ENCODE measurements around the gene FAM181B.
"Not testable (repeated sequence)": the region's sequence is repeated elsewhere in the genome, so short reads cannot be mapped to it uniquely, and the experiment has no call there.

FAM181B gene

GRCh38 chr11:82719361-82720105 lies 14.1 kb downstream of the FAM181B start:
- Mint-ChIP-seq H3K36me3 (ENCODE audit: low read depth) (no peaks in the 10 kb centered on the region), H3K27ac (no peak overlapping the region), H3K4me1 (no peaks in the 10 kb centered on the region), H3K27me3 (peaks cover 2% of the 10 kb centered on the region), H3K9me3 (no peaks in the 10 kb centered on the region), H3K4me3 (no peak overlapping the region)
- DNase-seq (no peak), ATAC-seq (no peak)

- Mint-ChIP-seq H3K27ac (no peak overlapping the region), H3K9me3 (no peaks in the 10 kb centered on the region), H3K4me3 (no peak overlapping the region), H3K4me1 (no peaks in the 10 kb centered on the region), H3K36me3 (ENCODE audit: low read depth) (no peaks in the 10 kb centered on the region), H3K27me3 (peaks cover 2% of the 10 kb centered on the region)
- no peak for DNase-seq
- ATAC-seq, result no peak
Observed at GRCh38 chr11:82718821-82719220, 14.8 kb downstream of the FAM181B start.

- ATAC-seq (no peak), DNase-seq (no peak)
- Mint-ChIP-seq H3K4me1 (no peaks in the 10 kb centered on the region), H3K4me3 (no peak overlapping the region), H3K9me3 (no peaks in the 10 kb centered on the region), H3K27ac (no peak overlapping the region), H3K36me3 (ENCODE audit: low read depth) (no peaks in the 10 kb centered on the region), H3K27me3 (peaks cover 2% of the 10 kb centered on the region)
Observed at GRCh38 chr11:82718307-82718706, 15.4 kb downstream of the FAM181B start.

GRCh38 chr11:82714346-82715174 lies 19.1 kb downstream of the FAM181B start:
- H3K27ac Mint-ChIP-seq, result no peak overlapping the region
- H3K4me3 Mint-ChIP-seq, result no peak overlapping the region
- H3K36me3 Mint-ChIP-seq (ENCODE audit: low read depth), result no peaks in the 10 kb centered on the region
- ATAC-seq, result no peak
- H3K4me1 Mint-ChIP-seq, result no peaks in the 10 kb centered on the region
- DNase-seq, result no peak
- H3K27me3 Mint-ChIP-seq, result peaks cover 2% of the 10 kb centered on the region
- no peaks in the 10 kb centered on the region for H3K9me3 Mint-ChIP-seq

GRCh38 chr11:82711648-82712047 lies 22.0 kb downstream of the FAM181B start:
- Mint-ChIP-seq H3K27me3 (no peaks in the 10 kb centered on the region), H3K27ac (no peak overlapping the region), H3K9me3 (no peaks in the 10 kb centered on the region), H3K4me1 (no peaks in the 10 kb centered on the region), H3K4me3 (no peak overlapping the region), H3K36me3 (ENCODE audit: low read depth) (no peaks in the 10 kb centered on the region)
- ATAC-seq, result no peak
- no peak for DNase-seq

GRCh38 chr11:82703796-82704195 lies 29.9 kb downstream of the FAM181B start:
- no peak for ATAC-seq
- no peak for DNase-seq
- no peak overlapping the region for H3K4me3 Mint-ChIP-seq
- no peak overlapping the region for H3K27ac Mint-ChIP-seq
- H3K27me3 Mint-ChIP-seq, result peaks cover 6% of the 10 kb centered on the region
- no peaks in the 10 kb centered on the region for H3K9me3 Mint-ChIP-seq
- no peaks in the 10 kb centered on the region for H3K4me1 Mint-ChIP-seq
- no peaks in the 10 kb centered on the region for H3K36me3 Mint-ChIP-seq (ENCODE audit: low read depth)

- Mint-ChIP-seq H3K4me3 (no peak overlapping the region), H3K27me3 (peaks cover 6% of the 10 kb centered on the region)
Observed at GRCh38 chr11:82703226-82703625, 30.4 kb downstream of the FAM181B start.

GRCh38 chr11:82701847-82702520 lies 31.7 kb downstream of the FAM181B start:
- Mint-ChIP-seq H3K36me3 (ENCODE audit: low read depth) (no peaks in the 10 kb centered on the region), H3K4me1 (no peaks in the 10 kb centered on the region), H3K4me3 (no peak overlapping the region), H3K9me3 (no peaks in the 10 kb centered on the region), H3K27me3 (peaks cover 6% of the 10 kb centered on the region), H3K27ac (no peak overlapping the region)
- DNase-seq (peak; percentile 25), ATAC-seq (peak; percentile 41)

More at GRCh38 chr11:82703226-82703625, 30.4 kb downstream of the FAM181B start:
- no peak overlapping the region for H3K27ac Mint-ChIP-seq
- ATAC-seq (no peak), DNase-seq (no peak)
- H3K36me3 Mint-ChIP-seq (ENCODE audit: low read depth), result no peaks in the 10 kb centered on the region
- no peaks in the 10 kb centered on the region for H3K4me1 Mint-ChIP-seq
- H3K9me3 Mint-ChIP-seq, result no peaks in the 10 kb centered on the region

GRCh38 chr11:82698576-82699352 lies 34.9 kb downstream of the FAM181B start:
- Mint-ChIP-seq H3K4me3 (no peak overlapping the region), H3K9me3 (no peaks in the 10 kb centered on the region), H3K27ac (no peak overlapping the region), H3K27me3 (peaks cover 4% of the 10 kb centered on the region), H3K4me1 (no peaks in the 10 kb centered on the region), H3K36me3 (ENCODE audit: low read depth) (no peaks in the 10 kb centered on the region)
- DNase-seq (no peak), ATAC-seq (no peak)

- Mint-ChIP-seq H3K9me3 (no peaks in the 10 kb centered on the region), H3K27ac (no peak overlapping the region), H3K4me3 (no peak overlapping the region), H3K36me3 (ENCODE audit: low read depth) (no peaks in the 10 kb centered on the region), H3K4me1 (no peaks in the 10 kb centered on the region), H3K27me3 (peaks cover 2% of the 10 kb centered on the region)
- DNase-seq (no peak), ATAC-seq (no peak)
Observed at GRCh38 chr11:82692981-82693380, 40.7 kb downstream of the FAM181B start.

GRCh38 chr11:82689347-82689746 lies 44.3 kb downstream of the FAM181B start:
- not testable (repeated sequence) for H3K27ac Mint-ChIP-seq; ATAC-seq; DNase-seq; H3K27me3 Mint-ChIP-seq; H3K9me3 Mint-ChIP-seq; H3K4me3 Mint-ChIP-seq; H3K36me3 Mint-ChIP-seq (ENCODE audit: low read depth); H3K4me1 Mint-ChIP-seq

GRCh38 chr11:82686211-82686610 lies 47.5 kb downstream of the FAM181B start:
- Mint-ChIP-seq H3K4me1 (no peaks in the 10 kb centered on the region), H3K36me3 (ENCODE audit: low read depth) (no peaks in the 10 kb centered on the region), H3K27ac (no peak overlapping the region), H3K4me3 (no peak overlapping the region), H3K27me3 (peaks cover 15% of the 10 kb centered on the region), H3K9me3 (peaks cover 5% of the 10 kb centered on the region)
- no peak for DNase-seq
- no peak for ATAC-seq

- DNase-seq (no peak), ATAC-seq (no peak)
- Mint-ChIP-seq H3K27ac (no peak overlapping the region), H3K4me3 (no peak overlapping the region), H3K9me3 (peaks cover 5% of the 10 kb centered on the region), H3K4me1 (no peaks in the 10 kb centered on the region), H3K27me3 (peaks cover 15% of the 10 kb centered on the region), H3K36me3 (ENCODE audit: low read depth) (no peaks in the 10 kb centered on the region)
Observed at GRCh38 chr11:82683029-82683428, 50.6 kb downstream of the FAM181B start.

- Mint-ChIP-seq H3K9me3 (peaks cover 5% of the 10 kb centered on the region), H3K4me3 (no peak overlapping the region), H3K27ac (no peak overlapping the region), H3K36me3 (ENCODE audit: low read depth) (no peaks in the 10 kb centered on the region), H3K4me1 (no peaks in the 10 kb centered on the region), H3K27me3 (peaks cover 13% of the 10 kb centered on the region)
- ATAC-seq (no peak), DNase-seq (no peak)
Observed at GRCh38 chr11:82682003-82682751, 51.5 kb downstream of the FAM181B start.

Data from activated naive CD8-positive, alpha-beta T cell treated with anti-CD3 and anti-CD28 coated beads, Interleukin-2, amount 50 U/mL, for 24 hours (primary cell).